Esophagus squamous epithelium (tissue), 5 donors: ENCODE data around the gene CADM1. TPM values are rescaled to one million over a fixed set of nuclear protein-coding genes. Genes with fewer than 3 reads are reported as not detected.

Source experiments
- DNase-seq: peaks from one replicate; lab custom pipeline; 2025; lab: John Stamatoyannopoulos, UW
- H3K27ac ChIP-seq, 4 donors: fragments of 200-600 bp; sonication (generic); one replicate each; pipeline ENCODE4 v1.5.1; 2016 to 2019; ENCODE audit warnings: mild to moderate bottlenecking in 1 of 4
- H3K27me3 ChIP-seq, 4 donors: fragments of 200-600 bp; sonication (generic); 1 replicate in 3 of 4; 2 replicates in 1 of 4; pipeline versions ENCODE4 v1.5.1 to v1.6.0; 2017 to 2021; ENCODE audit warnings: antibody characterized with exemption in 1 of 4
- H3K36me3 ChIP-seq, 3 donors: fragments of 200-600 bp; sonication (generic); one replicate each; pipeline ENCODE4 v1.5.1; 2016 to 2019
- H3K4me1 ChIP-seq, 3 donors: fragments of 200-600 bp; sonication (generic); one replicate each; pipeline ENCODE4 v1.5.1; 2017 to 2019
- H3K4me3 ChIP-seq, 4 donors: fragments of 200-600 bp; sonication (generic); 1 replicate in 3 of 4; 2 replicates in 1 of 4; pipeline ENCODE4 v1.5.1; 2016 to 2019; ENCODE audit warnings: mild to moderate bottlenecking in 2 of 4, moderate library complexity in 1 of 4
- H3K9me3 ChIP-seq, 3 donors: fragments of 200-600 bp; sonication (generic); one replicate each; pipeline ENCODE4 v1.5.1; 2016 to 2019
- POLR2A ChIP-seq, 4 donors: fragments of 450-650 bp; IDR thresholded peaks; one replicate each; pipeline ENCODE4 v1.6.1; 2017; ENCODE audit warnings: antibody characterized with exemption in 4 of 4, mild to moderate bottlenecking in 4 of 4, moderate library complexity in 3 of 4
- WGBS, 2 donors: methylation state at CpG; one replicate each; pipeline ENCODE4 v1.1.5; 2018; 5-methylcytosine and 5-hydroxymethylcytosine counted together
- intact Hi-C: fragments of 100-400 bp; cut with DNase I; formaldehyde crosslinking; loops from one replicate; pipeline ENCODE4 v1.15.0; 2022
- total RNA-seq, 4 donors: library from RNA; depleted of rRNA; stranded (reverse); fragments of >200 nt; gene quantifications; one replicate each; pipeline ENCODE4 v1.1.0, GENCODE V29; 2016
- TF ChIP-seq, protein P1 (sequence below), 6 experiments: fragments of 450-650 bp in 4 of 6; fragments of 200-600 bp in 2 of 6; sonication (generic) in 2 of 6; IDR thresholded peaks; one replicate each; pipeline ENCODE4 v1.5.1; 2016 to 2019; ENCODE audit warnings: antibody characterized with exemption in 6 of 6, mild to moderate bottlenecking in 4 of 6, moderate library complexity in 4 of 6
- donor health status: DM: yes; HTN: yes; CAD: no.

The CADM1 gene
- total RNA-seq, 4 donors from 2014 or later, result 1.7 to 15.1 (median 8.3) TPM

DNA sequence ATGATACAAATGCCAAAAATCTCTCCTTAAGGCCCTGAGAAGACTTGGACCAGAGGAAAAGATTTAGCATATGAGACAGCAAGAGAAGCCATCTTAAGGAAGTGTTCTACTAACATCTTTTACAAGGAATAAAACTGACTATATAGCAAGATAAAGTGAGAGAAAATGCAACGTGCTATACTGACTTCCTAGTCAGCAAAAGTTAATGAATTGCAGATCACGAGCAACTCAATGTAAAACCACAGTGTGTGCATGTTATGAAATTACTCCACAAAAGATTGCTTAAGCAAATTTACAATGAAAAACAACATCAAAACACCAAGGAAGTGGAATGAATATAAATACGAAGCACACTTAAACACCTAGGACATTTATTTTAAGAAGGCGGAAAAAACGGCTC lies 187.5 kb downstream of the CADM1 start:
- no peak overlapping the region for H3K4me3 ChIP-seq
- intact Hi-C loops, result no loop called here
- no peak overlapping the region for H3K27ac ChIP-seq
- 83 to 86% methylated on average over 5 of the region's 5 CpGs for WGBS, 2 donors
- no peaks in the 10 kb centered on the region for H3K9me3 ChIP-seq
- H3K27me3 ChIP-seq, result no peaks in the 10 kb centered on the region
- H3K4me1 ChIP-seq, result no peaks in the 10 kb centered on the region
- H3K36me3 ChIP-seq, result no peaks in the 10 kb centered on the region
- no peak for DNase-seq
- no peak for TF ChIP-seq POLR2A (IDR thresholded peaks at IDR 0.05)
- TF ChIP-seq, protein P1, sequence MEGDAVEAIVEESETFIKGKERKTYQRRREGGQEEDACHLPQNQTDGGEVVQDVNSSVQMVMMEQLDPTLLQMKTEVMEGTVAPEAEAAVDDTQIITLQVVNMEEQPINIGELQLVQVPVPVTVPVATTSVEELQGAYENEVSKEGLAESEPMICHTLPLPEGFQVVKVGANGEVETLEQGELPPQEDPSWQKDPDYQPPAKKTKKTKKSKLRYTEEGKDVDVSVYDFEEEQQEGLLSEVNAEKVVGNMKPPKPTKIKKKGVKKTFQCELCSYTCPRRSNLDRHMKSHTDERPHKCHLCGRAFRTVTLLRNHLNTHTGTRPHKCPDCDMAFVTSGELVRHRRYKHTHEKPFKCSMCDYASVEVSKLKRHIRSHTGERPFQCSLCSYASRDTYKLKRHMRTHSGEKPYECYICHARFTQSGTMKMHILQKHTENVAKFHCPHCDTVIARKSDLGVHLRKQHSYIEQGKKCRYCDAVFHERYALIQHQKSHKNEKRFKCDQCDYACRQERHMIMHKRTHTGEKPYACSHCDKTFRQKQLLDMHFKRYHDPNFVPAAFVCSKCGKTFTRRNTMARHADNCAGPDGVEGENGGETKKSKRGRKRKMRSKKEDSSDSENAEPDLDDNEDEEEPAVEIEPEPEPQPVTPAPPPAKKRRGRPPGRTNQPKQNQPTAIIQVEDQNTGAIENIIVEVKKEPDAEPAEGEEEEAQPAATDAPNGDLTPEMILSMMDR (IDR thresholded peaks at IDR 0.05), result no peak

DNA sequence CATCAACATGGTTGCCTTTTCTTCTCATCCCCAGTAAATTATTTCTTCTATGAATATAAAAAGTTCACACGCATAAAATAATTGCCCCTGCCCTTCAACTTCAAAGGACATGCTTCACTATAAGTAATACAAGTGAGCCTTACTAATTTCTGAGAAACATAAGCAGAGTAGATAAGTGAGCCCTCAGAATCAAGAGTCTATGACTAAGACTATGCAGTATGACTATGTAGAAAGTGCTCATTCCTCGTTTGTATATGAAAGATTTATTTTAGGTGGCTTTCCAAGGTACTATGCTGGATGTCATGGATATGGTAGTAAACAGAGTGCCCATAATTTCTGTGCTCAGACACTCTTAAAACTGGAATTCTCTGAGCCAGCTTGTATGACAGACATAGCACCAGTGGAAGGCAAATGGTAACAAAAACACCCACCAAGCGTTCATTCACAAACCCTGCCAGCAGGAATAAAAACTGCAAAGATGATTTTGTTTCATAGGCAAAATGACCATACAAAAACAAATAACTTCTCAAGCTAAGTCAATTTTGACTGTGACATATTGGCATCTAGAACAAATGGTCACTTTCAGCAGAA lies 189.8 kb downstream of the CADM1 start:
- 73 to 79% methylated on average over 3 of the region's 3 CpGs for WGBS, 2 donors
- no peaks in the 10 kb centered on the region for H3K27me3 ChIP-seq
- DNase-seq, result no peak
- TF ChIP-seq, protein P1 (IDR thresholded peaks at IDR 0.05), result no peak
- TF ChIP-seq POLR2A (IDR thresholded peaks at IDR 0.05), result no peak
- H3K4me1 ChIP-seq, result no peaks in the 10 kb centered on the region
- no peaks in the 10 kb centered on the region for H3K36me3 ChIP-seq
- H3K9me3 ChIP-seq, result no peaks in the 10 kb centered on the region
- H3K4me3 ChIP-seq, result no peak overlapping the region
- intact Hi-C loops, result no loop called here
- no peak overlapping the region for H3K27ac ChIP-seq

DNA sequence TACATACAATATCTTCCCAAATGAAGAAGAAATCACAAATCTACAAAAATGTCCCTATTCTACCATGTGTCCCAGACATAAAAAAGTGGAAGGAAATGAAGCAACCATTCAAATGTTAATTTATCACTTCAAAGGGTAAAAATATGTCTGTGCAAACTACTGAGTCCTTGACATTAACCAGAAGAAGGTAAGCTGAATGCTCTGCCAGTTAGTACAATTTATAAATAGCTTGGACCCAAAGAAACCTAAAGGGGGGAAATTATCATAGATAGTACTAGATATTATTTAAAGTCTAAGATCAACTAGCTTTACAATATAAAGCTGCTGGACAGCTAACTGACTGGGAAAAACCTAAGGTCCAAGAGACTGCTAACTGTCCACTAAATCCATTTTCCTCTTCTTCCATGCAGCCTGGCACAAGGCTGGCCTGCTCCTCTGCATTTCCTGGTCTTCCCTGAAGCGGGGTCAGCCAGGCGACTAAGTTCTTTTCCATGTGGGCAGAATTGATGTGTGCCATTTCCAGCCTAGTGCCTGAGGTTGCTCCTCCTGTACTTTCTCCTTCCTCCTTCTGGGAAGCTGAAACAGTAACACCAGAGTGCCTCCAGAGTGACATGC lies 190.9 kb downstream of the CADM1 start:
- DNase-seq, result no peak
- no peaks in the 10 kb centered on the region for H3K27me3 ChIP-seq
- no peaks in the 10 kb centered on the region for H3K36me3 ChIP-seq
- H3K27ac ChIP-seq, result no peak overlapping the region
- WGBS, 2 donors, result 86 to 96% methylated on average over 2 of the region's 2 CpGs
- intact Hi-C loops, result no loop called here
- H3K4me3 ChIP-seq, result no peak overlapping the region
- no peak for TF ChIP-seq POLR2A (IDR thresholded peaks at IDR 0.05)
- TF ChIP-seq, protein P1 (IDR thresholded peaks at IDR 0.05), result no peak
- H3K4me1 ChIP-seq, result no peaks in the 10 kb centered on the region
- no peaks in the 10 kb centered on the region for H3K9me3 ChIP-seq

DNA sequence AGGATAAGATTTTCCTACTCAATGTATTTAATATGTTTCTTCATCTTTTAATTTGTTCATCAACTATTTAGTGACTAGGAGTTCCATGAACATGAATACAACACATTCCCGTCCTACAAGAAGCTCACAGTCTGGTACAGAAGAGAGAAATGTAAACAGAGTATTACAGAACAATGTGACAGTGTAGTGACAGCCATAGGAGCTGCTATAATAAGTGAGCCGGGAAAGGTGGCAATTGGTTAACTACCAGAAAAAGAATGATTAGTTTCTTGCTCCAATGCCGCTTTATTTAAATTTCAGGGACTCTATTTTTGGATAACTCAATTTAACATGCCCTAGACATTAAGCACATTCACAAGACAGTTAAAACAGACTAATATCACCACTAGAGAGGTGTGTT lies 192.3 kb downstream of the CADM1 start:
- H3K36me3 ChIP-seq, result no peaks in the 10 kb centered on the region
- TF ChIP-seq, protein P1 (IDR thresholded peaks at IDR 0.05), result no peak
- no peaks in the 10 kb centered on the region for H3K27me3 ChIP-seq
- H3K27ac ChIP-seq, result no peak overlapping the region
- no peak for DNase-seq
- no peak overlapping the region for H3K4me3 ChIP-seq
- no peaks in the 10 kb centered on the region for H3K4me1 ChIP-seq
- no peaks in the 10 kb centered on the region for H3K9me3 ChIP-seq
- WGBS, 2 donors, result 82 to 93% methylated on average over 3 of the region's 3 CpGs
- intact Hi-C loops, result no loop called here

DNA sequence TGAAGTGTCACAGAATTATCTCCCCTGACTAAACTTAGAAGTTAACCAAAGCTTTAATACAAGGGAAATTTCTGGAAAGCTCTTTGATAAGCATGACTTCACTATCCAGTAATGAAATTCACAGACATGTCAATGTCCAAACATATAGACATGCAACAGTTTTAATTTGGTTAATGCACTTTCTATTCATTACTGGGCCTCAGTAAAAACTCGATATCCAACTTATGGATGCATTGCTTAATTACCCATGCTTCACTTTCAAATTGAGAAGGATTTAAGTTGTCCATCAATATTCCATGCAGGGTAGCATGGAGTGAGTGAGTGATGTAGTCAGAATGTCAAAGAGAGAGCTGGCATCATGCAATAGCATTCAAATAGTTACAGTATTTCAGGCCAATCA lies 197.5 kb downstream of the CADM1 start:
- Histone ChIP-seq H3K27ac (no peak overlapping the region), H3K36me3 (no peaks in the 10 kb centered on the region), H3K4me3 (no peak overlapping the region), H3K27me3 (no peaks in the 10 kb centered on the region), H3K9me3 (no peaks in the 10 kb centered on the region), H3K4me1 (no peaks in the 10 kb centered on the region)
- no peak for TF ChIP-seq POLR2A (IDR thresholded peaks at IDR 0.05)
- TF ChIP-seq, protein P1 (IDR thresholded peaks at IDR 0.05), result no peak
- intact Hi-C loops, result no loop called here
- no peak for DNase-seq
- 79 to 90% methylated on average over 1 of the region's 1 CpG for WGBS, 2 donors
